ENCODE results near the gene FIBCD1.

FIBCD1 gene

DNA sequence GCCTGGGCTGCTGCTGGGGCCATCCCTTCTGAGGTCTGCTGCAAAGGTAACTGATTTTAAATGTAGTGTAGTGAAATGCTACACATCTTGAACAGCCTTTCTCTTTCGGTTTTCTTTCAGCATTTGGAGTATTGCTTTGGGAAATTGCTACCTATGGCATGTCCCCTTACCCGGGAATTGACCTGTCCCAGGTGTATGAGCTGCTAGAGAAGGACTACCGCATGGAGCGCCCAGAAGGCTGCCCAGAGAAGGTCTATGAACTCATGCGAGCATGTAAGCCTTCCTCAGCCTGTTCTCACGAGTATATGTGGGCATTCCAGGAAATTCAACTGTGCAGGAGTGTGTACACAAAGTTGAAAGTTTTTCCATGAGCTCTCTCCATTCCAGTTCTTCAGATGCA, 60.8 kb downstream of the FIBCD1 start:
- DNase-seq (ENCODE audit: low read depth) = no peak

- DNase-seq (ENCODE audit: low read depth) = no peak
Observed at GRCh38 chr9:130877300-130877699, 61.7 kb downstream of the FIBCD1 start.

GRCh38 chr9:130874783-130875182, 64.3 kb downstream of the FIBCD1 start:
- DNase-seq (ENCODE audit: low read depth) = no peak

GRCh38 chr9:130873966-130874365, 65.1 kb downstream of the FIBCD1 start:
- no peak for DNase-seq (ENCODE audit: low read depth)

- DNase-seq (ENCODE audit: low read depth) = no peak
Observed at GRCh38 chr9:130872912-130873503, 66.0 kb downstream of the FIBCD1 start.

DNA sequence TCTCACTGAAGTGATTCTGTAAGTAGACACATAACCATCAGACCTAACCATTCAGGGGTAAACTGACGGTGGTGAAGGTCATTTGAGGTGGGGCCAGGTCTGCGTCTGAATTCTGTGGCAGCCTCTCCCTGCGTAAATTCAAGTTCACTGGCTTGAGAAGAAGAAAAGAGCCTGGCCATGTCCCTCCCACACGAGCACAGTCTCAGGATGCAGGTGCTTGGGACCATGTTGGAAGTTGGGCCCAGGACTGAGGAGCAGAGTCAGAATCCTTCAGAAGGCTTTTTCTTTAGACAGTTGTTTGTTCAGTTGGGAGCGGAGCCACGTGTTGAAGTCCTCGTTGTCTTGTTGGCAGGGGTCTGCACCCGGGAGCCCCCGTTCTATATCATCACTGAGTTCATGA, 66.5 kb downstream of the FIBCD1 start:
- no peak for DNase-seq (ENCODE audit: low read depth)

DNA sequence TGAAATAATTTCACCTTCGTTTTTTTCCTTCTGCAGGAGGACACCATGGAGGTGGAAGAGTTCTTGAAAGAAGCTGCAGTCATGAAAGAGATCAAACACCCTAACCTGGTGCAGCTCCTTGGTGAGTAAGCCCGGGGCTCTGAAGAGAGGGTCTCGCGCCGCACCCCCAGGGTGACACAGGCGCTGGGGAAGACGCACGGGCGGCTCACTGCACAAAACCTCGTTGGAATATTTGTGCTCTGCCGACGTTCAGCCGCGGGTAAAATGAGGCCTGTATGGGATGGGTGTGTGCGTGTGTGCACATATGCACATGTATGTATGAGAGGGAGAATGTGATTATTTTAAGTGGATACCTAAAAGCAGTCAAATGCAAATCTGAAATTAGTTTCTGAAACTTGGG, 67.0 kb downstream of the FIBCD1 start:
- DNase-seq (ENCODE audit: low read depth) = no peak

GRCh38 chr9:130871395-130872062, 67.5 kb downstream of the FIBCD1 start:
- no peak for DNase-seq (ENCODE audit: low read depth)

DNA sequence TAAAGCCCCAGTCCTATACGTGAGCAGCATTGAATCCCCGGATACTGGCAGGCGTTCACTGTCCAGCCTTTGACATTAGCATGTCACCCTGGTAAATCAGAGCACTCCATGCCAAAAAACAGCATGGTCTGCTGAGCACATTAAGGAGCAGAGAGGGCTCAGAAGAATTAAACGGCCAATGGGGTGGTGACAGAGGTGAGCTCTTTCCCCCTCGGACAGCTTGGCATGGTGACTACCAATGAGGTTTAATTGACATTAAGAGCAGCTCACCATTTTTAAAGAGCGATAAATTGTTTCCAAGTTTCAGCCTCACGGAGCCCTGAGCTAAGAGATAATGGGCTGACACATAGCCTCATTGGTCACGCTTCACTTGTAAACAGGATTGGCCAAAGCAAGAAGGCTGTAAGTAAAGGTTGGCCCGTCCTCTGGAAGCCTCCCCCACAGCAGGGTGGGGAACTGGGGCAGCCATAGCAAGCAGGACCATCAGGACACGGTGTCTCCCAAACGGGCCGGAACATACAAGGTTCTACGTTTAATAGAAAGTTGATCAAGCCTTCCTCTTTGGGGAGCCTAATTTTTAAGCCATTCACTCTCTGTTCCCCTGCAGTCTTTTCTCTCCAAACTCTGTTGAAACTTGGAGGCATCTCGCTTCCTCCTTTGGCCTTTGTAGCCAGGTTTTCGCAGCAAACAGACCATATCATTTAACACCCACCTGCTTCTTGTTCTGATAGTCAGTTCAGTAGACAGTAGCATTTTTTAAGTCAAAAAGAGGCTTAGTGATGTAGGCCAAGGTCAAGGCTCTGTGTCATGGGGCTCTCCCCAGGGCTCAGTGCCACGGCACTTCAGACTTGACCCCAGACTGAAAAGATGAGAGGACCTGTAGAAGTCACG, 68.3 kb downstream of the FIBCD1 start:
- DNase-seq (ENCODE audit: low read depth) = no peak

GRCh38 chr9:130869250-130869649, 69.8 kb downstream of the FIBCD1 start:
- no peak for DNase-seq (ENCODE audit: low read depth)

DNA sequence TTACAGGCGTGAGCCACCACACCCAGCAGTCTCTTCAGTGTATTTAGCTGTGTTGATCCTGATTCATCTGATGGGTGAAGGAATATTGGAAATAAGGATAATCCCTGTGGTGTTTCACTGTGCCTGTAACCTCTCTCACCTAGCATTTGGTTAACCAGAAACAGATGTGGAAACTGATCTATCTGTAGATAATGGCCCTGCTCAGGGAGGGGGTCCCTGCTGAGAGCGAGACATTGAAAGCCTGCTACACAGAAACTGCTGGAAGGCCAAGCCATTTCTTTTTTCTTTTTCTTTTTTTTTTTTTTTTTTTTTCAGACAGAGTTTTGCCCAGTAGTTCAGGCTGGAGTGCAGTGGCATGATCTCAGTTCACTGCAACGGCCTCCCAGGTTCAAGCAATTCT, 70.8 kb downstream of the FIBCD1 start:
- DNase-seq (ENCODE audit: low read depth) = no peak

GRCh38 chr9:130867556-130867955, 71.5 kb downstream of the FIBCD1 start:
- DNase-seq (ENCODE audit: low read depth) = no peak

- peak; percentile 22 for DNase-seq (ENCODE audit: low read depth)
Observed at GRCh38 chr9:130866474-130866965, 72.5 kb downstream of the FIBCD1 start.

DNA sequence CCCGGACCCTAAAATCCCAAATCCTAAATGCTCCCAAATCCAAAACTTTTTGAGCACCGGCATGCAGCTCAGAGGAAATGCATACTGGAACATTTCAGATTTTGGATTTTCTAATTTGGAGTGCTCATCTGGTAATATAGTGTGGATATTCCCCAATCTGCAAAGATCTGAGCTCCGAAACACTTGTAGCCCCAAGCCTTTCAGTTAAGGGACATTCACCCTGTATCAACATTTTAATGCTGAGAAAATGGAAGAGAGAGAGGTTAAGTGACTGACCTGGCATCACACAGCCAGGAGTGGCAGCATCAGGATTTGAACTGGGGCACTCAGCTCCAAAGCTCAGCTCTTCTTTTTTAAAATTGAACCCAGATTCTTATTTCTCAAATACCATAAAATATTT, 73.1 kb downstream of the FIBCD1 start:
- no peak for DNase-seq (ENCODE audit: low read depth)

- no peak for DNase-seq (ENCODE audit: low read depth)
Observed at GRCh38 chr9:130864541-130864940, 74.5 kb downstream of the FIBCD1 start.

DNA sequence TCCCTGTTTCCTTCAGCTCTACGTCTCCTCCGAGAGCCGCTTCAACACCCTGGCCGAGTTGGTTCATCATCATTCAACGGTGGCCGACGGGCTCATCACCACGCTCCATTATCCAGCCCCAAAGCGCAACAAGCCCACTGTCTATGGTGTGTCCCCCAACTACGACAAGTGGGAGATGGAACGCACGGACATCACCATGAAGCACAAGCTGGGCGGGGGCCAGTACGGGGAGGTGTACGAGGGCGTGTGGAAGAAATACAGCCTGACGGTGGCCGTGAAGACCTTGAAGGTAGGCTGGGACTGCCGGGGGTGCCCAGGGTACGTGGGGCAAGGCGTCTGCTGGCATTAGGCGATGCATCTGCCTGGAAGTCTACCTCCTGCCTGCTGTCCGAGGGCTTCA, 76.3 kb downstream of the FIBCD1 start:
- no peak for DNase-seq (ENCODE audit: low read depth)

DNA sequence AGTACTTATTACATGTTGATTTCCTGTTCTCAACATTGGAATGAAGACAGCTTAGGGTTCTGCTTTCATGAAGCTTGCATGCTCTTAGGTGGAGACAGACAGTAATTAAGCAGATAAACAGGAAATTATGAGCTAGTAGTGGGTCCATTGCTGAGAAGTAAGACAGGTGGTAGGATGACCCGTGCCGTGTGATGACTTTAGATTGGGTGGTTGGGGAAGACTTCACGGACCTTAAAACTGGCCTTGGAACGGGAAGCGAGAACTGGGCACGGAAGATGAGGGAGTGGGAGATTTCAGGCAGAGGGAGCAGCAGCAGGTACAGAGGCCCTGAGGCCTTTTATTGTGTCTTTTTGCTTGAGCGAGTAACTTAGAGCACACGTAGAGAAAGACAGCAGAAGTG, 76.8 kb downstream of the FIBCD1 start:
- DNase-seq (ENCODE audit: low read depth) = no peak

- DNase-seq (ENCODE audit: low read depth) = no peak
Observed at GRCh38 chr9:130861372-130862180, 77.5 kb downstream of the FIBCD1 start.

GRCh38 chr9:130860458-130861316, 78.4 kb downstream of the FIBCD1 start:
- DNase-seq (ENCODE audit: low read depth) = no peak

GRCh38 chr9:130858739-130859705, 80.0 kb downstream of the FIBCD1 start:
- DNase-seq (ENCODE audit: low read depth) = no peak

Data from stimulated activated CD4-positive, alpha-beta T cell treated with anti-CD3 and anti-CD28 coated beads, Interleukin-2, amount 100 ng/mL, for 4 hours (primary cell).